Psoas muscle (tissue), 8 donors: ENCODE measurements around the gene CREB3. TPM values are rescaled to one million over a fixed set of nuclear protein-coding genes. Genes with fewer than 3 reads are reported as not detected.

ENCODE experiments used
- ATAC-seq, 4 donors: fragments of 200-7000 bp; cut with Tn5 transposase; one replicate each; pipeline ENCODE4 v1.9.1; 2020; ENCODE audit warnings: moderate library complexity in 3 of 4, mild to moderate bottlenecking in 2 of 4
- DNase-seq, 2 donors: peaks; one replicate each; pipeline ENCODE4 v3.0.0-alpha.2; 2020
- H3K27ac ChIP-seq: fragments of 200-600 bp; one replicate; pipeline ENCODE4 v1.8.0; 2022
- H3K27me3 ChIP-seq, 3 donors: fragments of 200-600 bp in 1 of 3; one replicate each; pipeline versions ENCODE4 v1.6.1 to v1.8.0; 2013 to 2022; ENCODE audit warnings: low read length in 2 of 3, mild to moderate bottlenecking in 2 of 3, moderate library complexity in 1 of 3; ENCODE audit not compliant: insufficient read depth in 3 of 3
- H3K36me3 ChIP-seq, 2 donors: fragments of 200-600 bp in 1 of 2; one replicate each; pipeline versions ENCODE4 v1.6.1 to v1.8.0; 2013 to 2022; ENCODE audit warnings: low read depth in 1 of 2, mild to moderate bottlenecking in 1 of 2, moderate library complexity in 1 of 2; ENCODE audit not compliant: insufficient read depth in 1 of 2
- H3K4me1 ChIP-seq: fragments of 200-600 bp; one replicate; pipeline ENCODE4 v1.8.0; 2022
- H3K4me3 ChIP-seq: fragments of 200-600 bp; one replicate; pipeline ENCODE4 v1.8.0; 2022; ENCODE audit warnings: mild to moderate bottlenecking
- H3K9me3 ChIP-seq: fragments of 200-600 bp; one replicate; pipeline ENCODE4 v1.8.0; 2022
- CTCF ChIP-seq: fragments of 200-600 bp; IDR thresholded peaks from one replicate; pipeline ENCODE4 v1.8.0; 2022; ENCODE audit warnings: antibody characterized with exemption
- WGBS, 3 donors: extraction: QIAGEN DNeasy Blood & Tissue Kit; methylation state at CpG; one replicate each; pipeline versions ENCODE4 v1.1.6 to v1.1.7; 2013; 5-methylcytosine and 5-hydroxymethylcytosine counted together
- intact Hi-C, 2 donors: fragments of 100-400 bp; cut with DNase I; formaldehyde crosslinking; loops; one replicate each; pipeline versions ENCODE4 v1.11.0 to v1.14.2; 2022
- polyA plus RNA-seq, 3 donors: library from polyadenylated mRNA; stranded (reverse); fragments of 200-250 nt; gene quantifications; one replicate each; pipeline ENCODE4 v1.2.3, GENCODE V29; 2013
- total RNA-seq, 4 donors: library from RNA; stranded (reverse); fragmentation: NEBNext Ultra II Directional in 2 of 4; extraction: Animal tissue kit (Norgen Biotek cat#: 25700) in 2 of 4; gene quantifications; one replicate each; pipeline versions ENCODE4 v1.2.1 to v1.2.4, GENCODE V29; 2021 to 2023
- donor health status: healthy with polysubstance abuse.
- donor health status: DM: no; HTN: no; CAD: no; lungs with moderate emphysema.
- donor health status: Bipolar disorder and iron deficiency.
- donor health status: healthy.
- donor health status: DM: yes; HTN: yes; CAD: no.
- donor health status: DM: no; HTN: no; CAD: no.
- donor health status: DM: no; HTN: no; CAD: no.
- donor health status: DM: yes; HTN: yes; CAD: no.

CREB3 gene
- total and polyA plus RNA-seq, 7 donors: 16.1 to 55.1 (median 21.3) TPM

DNA sequence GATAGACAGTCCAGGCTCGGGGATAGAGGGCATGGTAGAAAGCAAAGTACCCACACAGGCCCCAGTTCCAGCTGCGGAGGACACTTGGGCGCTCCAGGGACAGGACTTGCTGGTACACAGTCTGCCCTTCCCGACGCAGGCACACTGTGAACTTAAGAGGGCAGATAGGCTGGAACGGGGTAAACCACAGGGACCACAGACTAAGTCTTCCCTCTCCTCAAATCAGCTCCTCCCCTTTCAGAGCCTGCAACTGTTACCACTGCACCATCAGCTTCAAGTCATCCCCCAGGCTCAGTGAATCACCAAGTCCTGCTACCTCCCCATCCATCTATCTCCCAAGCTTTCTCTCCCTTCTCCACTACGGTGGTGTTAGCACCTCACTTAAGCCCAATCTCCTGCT is 9.3 kb downstream of the CREB3 start:
- WGBS, 3 donors: 86 to 89% (median 87%) methylated on average over 7 of the region's 7 CpGs
- no peak overlapping the region for H3K4me3 ChIP-seq
- H3K36me3 ChIP-seq: peaks cover 49 to 98% of the 10 kb centered on the region in 2 donors
- ATAC-seq (no peak), DNase-seq (no peak)
- H3K27me3 ChIP-seq: no peaks in the 10 kb centered on the region
- H3K9me3 ChIP-seq: no peaks in the 10 kb centered on the region
- no peak for TF ChIP-seq CTCF
- intact Hi-C loops: no loop called here
- H3K4me1 ChIP-seq: peaks cover 33% of the 10 kb centered on the region
- no peak overlapping the region for H3K27ac ChIP-seq

GRCh38 chr9:35743452-35743851 is 11.0 kb downstream of the CREB3 start:
- intact Hi-C loops: no loop called here
- no peak overlapping the region for H3K27ac ChIP-seq
- H3K4me3 ChIP-seq: no peak overlapping the region
- DNase-seq: no peak
- H3K36me3 ChIP-seq: peaks cover 43 to 82% of the 10 kb centered on the region in 2 donors
- 61 to 71% (median 65%) methylated on average over 2 of the region's 2 CpGs for WGBS, 3 donors
- ATAC-seq: no peak
- peaks cover 41% of the 10 kb centered on the region for H3K4me1 ChIP-seq
- no peak for TF ChIP-seq CTCF
- H3K9me3 ChIP-seq: no peaks in the 10 kb centered on the region
- no peaks in the 10 kb centered on the region for H3K27me3 ChIP-seq

DNA sequence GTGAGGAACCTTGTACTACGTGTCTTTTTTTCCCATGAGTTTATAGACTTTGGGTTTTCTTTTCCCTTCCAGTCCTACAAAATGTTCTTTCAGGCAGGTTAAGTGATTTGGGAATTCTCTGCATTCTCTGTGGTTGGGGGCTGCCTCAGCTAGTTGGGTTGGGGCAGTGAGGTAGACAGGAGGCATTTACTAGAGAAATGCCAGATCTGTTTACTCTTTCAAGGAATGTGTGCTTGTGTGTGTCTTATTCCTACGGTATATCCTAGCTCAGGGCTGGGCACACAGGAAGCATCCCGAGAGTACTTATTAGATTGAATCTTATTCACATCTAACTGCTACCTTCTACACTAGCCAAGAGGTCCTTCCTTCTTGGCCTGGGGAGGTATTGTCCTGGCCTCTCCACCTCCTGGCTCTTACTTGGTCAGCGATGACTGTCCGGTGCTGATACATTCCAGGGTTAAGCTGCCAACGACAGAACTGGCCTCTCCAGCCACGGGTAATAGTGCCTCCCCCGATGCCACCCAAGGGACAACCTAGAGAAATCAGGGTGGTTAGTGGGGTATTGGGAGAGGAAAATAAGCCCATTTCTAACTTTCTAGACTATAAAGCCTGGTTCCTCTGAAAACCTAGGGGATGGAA is 11.5 kb downstream of the CREB3 start:
- peaks cover 41% of the 10 kb centered on the region for H3K4me1 ChIP-seq
- H3K27ac ChIP-seq: peak overlapping the region; percentile 7
- WGBS, 3 donors: 52 to 71% (median 57%) methylated on average over 8 of the region's 8 CpGs
- intact Hi-C loops: no loop called here
- no peak overlapping the region for H3K4me3 ChIP-seq
- DNase-seq (no peak), ATAC-seq (no peak)
- TF ChIP-seq CTCF: no peak
- H3K27me3 ChIP-seq: no peaks in the 10 kb centered on the region
- H3K9me3 ChIP-seq: no peaks in the 10 kb centered on the region
- peaks cover 39 to 76% of the 10 kb centered on the region in 2 donors for H3K36me3 ChIP-seq

- Histone ChIP-seq H3K36me3 (peaks cover 26 to 64% of the 10 kb centered on the region in 2 donors), H3K4me1 (peaks cover 47% of the 10 kb centered on the region), H3K9me3 (no peaks in the 10 kb centered on the region), H3K27ac (peak overlapping the region; percentile 90), H3K27me3 (no peaks in the 10 kb centered on the region), H3K4me3 (peak overlapping the region; percentile 93)
- 24 to 46% (median 31%) methylated on average over 1 of the region's 1 CpG for WGBS, 3 donors
- ATAC-seq (no peak), DNase-seq (no peak)
- intact Hi-C loops: no loop called here
- TF ChIP-seq CTCF: no peak
These were observed 13.1 kb downstream of the CREB3 start for GRCh38 chr9:35745569-35745968.

GRCh38 chr9:35746583-35746982 is 14.1 kb downstream of the CREB3 start:
- DNase-seq: no peak
- Histone ChIP-seq H3K27ac (peak overlapping the region; percentile 90), H3K27me3 (no peaks in the 10 kb centered on the region), H3K36me3 (peaks cover 25 to 64% of the 10 kb centered on the region in 2 donors), H3K9me3 (no peaks in the 10 kb centered on the region), H3K4me3 (peak overlapping the region; percentile 93), H3K4me1 (peaks cover 51% of the 10 kb centered on the region)
- no peak for ATAC-seq
- WGBS, 3 donors: 12 to 32% (median 16%) methylated on average over 3 of the region's 3 CpGs
- intact Hi-C loops: no loop called here
- TF ChIP-seq CTCF: no peak
